ENCODE data around the gene B2M.
"Not testable (repeated sequence)": the region's sequence is repeated elsewhere in the genome, so short reads cannot be mapped to it uniquely, and the experiment has no call there.

B2M gene

DNA sequence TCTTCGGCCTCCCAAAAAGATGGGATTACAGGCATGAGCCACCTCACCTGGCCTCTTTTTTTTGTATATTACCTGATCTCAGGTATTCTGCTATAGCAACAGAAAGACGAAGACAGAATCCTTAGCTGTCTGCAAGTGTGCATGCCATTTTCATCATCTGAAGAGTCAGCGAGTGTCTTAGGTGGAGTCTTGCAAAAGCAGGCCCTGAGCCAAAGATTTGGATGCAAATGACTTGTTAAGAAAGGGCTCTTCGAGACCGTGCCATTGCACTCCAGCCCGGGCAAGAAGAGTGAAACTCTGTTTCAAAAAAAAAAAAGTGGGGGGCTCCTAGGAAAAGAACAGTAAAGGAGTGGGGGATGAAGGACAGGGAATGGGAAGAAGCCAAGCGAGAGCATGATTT is 14.8 kb downstream of the B2M start:
- no peak for DNase-seq (ENCODE audit: low read depth)

GRCh38 chr15:44726568-44727484 is 15.5 kb downstream of the B2M start:
- DNase-seq (ENCODE audit: low read depth), result peak; percentile 69

- no peak for DNase-seq (ENCODE audit: low read depth)
Measured at GRCh38 chr15:44727485-44728231, 16.3 kb downstream of the B2M start.

DNA sequence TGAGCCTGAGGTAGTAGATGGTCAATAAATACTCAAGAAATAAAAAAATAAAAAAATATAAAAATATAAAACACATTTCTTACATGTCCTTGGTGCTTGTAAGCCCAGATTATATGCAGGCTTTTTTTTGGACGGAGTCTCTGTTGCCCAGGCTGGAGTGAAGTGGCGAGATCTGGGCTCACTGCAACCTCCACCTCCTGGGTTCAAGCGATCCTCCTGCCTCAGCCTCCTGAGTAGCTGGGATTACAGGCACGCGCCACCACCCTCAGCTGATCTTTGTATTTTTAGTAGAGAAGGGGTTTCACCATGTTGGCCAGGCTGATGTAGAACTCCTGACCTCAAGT is 16.9 kb downstream of the B2M start:
- not testable (repeated sequence) for DNase-seq (ENCODE audit: low read depth)

DNA sequence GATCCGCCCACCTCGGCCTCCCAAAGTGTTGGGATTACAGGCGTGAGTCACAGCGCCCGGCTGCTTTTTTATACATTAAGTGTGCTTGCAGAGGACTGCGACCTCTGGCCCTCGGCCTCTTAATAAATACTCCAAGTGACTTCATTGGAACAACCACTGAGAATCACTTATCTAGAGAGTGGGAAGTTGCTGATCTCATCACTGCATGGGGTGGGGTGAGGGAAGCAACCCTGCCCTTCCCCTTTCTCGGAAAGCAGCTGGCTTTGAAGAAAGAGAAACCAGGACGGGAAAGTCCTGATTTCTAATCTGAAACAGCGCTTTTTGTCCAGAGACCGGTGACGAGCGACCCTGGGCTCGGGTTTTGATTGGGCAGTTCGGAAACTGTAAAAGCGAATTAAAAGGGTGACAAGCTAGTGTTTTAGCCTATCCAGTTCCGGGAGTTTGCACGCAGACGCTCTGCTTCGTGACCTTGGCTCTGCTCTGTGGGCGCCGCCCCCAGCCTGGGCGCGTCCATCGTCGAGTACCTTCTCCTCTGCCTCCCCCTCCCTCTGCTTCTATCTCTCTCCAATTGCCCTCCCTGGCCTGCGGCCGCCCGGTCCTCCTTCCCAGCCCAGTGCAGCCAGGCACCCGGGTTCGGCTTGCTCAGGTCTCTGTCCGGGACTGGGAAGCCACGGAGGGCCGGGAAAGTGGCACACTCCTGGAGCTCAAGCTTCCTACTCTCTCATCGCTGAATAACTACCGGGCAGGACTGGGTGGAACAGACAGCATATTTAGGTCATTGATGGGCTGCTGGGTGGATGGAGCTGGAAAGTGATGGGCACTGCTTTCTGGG is 17.5 kb downstream of the B2M start:
- DNase-seq (ENCODE audit: low read depth), result peak; percentile 95

- DNase-seq (ENCODE audit: low read depth), result no peak
Measured at GRCh38 chr15:44729408-44730127, 18.3 kb downstream of the B2M start.

DNA sequence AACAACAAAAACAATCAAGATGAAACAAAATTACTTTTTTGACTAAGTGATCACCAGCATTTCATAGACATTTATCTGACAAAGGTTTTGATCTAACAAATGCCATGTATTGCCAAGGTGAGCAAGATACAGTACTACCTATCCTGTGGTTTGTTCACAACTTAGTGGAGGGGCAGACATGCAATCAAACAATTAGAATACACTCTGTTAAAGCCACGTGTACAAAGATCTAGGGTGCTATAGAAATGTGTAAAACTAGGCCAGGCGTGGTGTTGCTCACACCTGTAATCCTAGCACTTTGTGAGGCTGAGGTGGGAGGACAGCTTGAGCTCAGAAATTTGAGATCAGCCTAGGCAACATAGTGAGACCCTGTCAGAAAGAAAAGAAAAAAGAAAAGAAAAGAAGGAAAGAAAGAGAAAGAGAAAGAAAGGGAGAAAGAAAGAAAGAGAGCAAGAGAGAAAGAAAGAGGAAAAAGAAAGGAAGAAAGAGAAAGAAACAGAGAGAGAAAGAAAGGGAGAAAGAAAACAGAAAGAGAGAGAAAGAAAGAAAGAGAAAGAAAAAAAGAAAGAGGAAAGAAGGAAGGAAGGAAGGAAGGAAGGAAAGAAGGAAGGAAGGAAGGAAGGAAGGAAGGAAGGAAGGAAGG is 23.6 kb downstream of the B2M start:
- DNase-seq (ENCODE audit: low read depth), result no peak

DNA sequence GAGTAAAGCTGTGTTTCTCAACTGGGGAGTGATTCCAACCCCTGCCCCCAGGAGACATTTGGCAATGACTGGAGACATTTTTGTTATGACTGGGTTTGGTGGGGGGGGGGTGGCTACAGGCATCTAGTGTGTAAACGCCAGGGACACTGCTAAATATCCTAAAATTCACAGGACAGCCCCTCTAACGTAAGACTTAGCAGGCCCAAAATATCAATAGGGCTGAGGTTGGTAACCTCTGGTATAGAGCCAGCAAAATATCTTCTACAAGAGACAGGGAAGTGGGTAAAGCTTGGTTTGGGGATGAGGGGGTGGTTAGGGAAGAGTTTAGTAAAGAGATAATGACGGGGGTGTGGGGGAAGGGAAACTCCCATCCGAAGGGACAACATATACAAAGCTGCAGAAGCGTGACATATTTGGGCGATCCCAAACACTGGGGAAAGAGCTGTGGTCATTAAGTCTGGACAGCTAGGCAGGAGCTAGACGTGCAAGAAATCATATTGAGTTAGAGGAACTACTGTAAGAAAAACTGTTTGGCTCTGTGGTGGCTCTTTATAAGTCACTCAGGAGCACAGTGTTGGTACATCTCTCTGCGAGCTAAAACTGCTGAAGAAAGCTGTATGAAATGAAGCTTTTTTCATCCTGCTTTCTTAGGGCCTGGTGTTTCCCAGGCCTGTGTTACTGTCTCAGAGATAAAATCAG is 24.3 kb downstream of the B2M start:
- DNase-seq (ENCODE audit: low read depth), result no peak

GRCh38 chr15:44736181-44736765 is 25.0 kb downstream of the B2M start, which contains the start of gene TRIM69:
TSS of gene TRIM69 (plus strand) at chr15:44736528. CDS start at chr15:44736705, 177 bp downstream.
- DNase-seq (ENCODE audit: low read depth), result no peak

GRCh38 chr15:44738340-44738984 is 27.1 kb downstream of the B2M start:
- DNase-seq (ENCODE audit: low read depth), result no peak

DNA sequence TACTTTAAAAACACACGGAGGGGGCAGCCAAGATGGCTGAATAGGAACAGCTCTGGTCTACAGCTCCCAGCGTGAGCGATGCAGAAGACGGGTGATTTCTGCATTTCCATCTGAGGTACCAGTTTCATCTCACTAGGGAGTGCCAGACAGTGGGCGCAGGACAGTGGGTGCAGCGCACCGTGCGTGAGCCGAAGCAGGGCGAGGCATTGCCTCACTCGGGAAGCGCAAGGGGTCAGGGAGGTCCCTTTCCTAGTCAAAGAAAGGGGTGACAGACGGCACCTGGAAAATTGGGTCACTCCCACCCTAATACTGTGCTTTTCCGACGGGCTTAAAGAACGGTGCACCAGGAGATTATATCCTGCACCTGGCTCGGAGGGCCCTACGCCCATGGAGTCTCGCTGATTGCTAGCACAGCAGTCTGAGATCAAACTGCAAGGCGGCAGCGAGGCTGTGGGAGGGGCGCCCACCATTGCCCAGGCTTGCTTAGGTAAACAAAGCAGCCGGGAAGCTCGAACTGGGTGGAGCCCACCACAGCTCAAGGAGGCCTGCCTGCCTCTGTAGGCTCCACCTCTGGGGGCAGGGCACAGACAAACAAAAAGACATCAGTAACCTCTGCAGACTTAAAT is 28.0 kb downstream of the B2M start:
- not testable (repeated sequence) for DNase-seq (ENCODE audit: low read depth)

- DNase-seq (ENCODE audit: low read depth), result not testable (repeated sequence)
Measured at GRCh38 chr15:44743454-44743853, 32.1 kb downstream of the B2M start.

- DNase-seq (ENCODE audit: low read depth), result no peak
Measured at GRCh38 chr15:44753345-44753744, 42.0 kb downstream of the B2M start.

GRCh38 chr15:44763187-44763586 is 51.9 kb downstream of the B2M start:
- DNase-seq (ENCODE audit: low read depth), result no peak

GRCh38 chr15:44763848-44764247 is 52.5 kb downstream of the B2M start:
- no peak for DNase-seq (ENCODE audit: low read depth)

GRCh38 chr15:44765036-44765435 is 53.7 kb downstream of the B2M start:
- DNase-seq (ENCODE audit: low read depth), result no peak

All from activated T-cell treated with anti-CD3 and anti-CD28 coated beads for 24 hours (primary cell).